DOHH2 (cell line): ENCODE results near the gene BICDL1.

Experiments
- H3F3A ChIP-seq: fragments of 200-600 bp; sonication (generic), shearing (Covaris generic); 2 replicates; pipeline ENCODE4 v1.6.0; 2016; ENCODE audit warnings: antibody characterized with exemption, mild to moderate bottlenecking; ENCODE audit not compliant: control insufficient read depth, insufficient read depth
- H3K27ac ChIP-seq: fragments of 200-600 bp; sonication (generic); 2 replicates; pipeline ENCODE4 v1.5.1; 2014; ENCODE audit warnings: low read depth, mild to moderate bottlenecking, low read length, moderate library complexity
- H3K27me3 ChIP-seq: fragments of 200-600 bp; sonication (generic); 2 replicates; pipeline ENCODE4 v1.6.1; 2014; ENCODE audit warnings: mild to moderate bottlenecking, low read length, mixed read lengths; ENCODE audit not compliant: control insufficient read depth
- H3K36me3 ChIP-seq: fragments of 200-600 bp; sonication (generic); 2 replicates; pipeline ENCODE4 v1.6.1; 2014; ENCODE audit warnings: mild to moderate bottlenecking, low read length, moderate library complexity, mixed read lengths; ENCODE audit not compliant: control insufficient read depth
- H3K4me1 ChIP-seq: fragments of 200-600 bp; sonication (generic); 2 replicates; pipeline ENCODE4 v1.6.1; 2014; ENCODE audit warnings: mild to moderate bottlenecking, low read length, mixed read lengths; ENCODE audit not compliant: control insufficient read depth
- H3K4me2 ChIP-seq: fragments of 200-600 bp; sonication (generic); 2 replicates; pipeline ENCODE4 v1.6.0; 2014; ENCODE audit warnings: mild to moderate bottlenecking, low read length, moderate library complexity
- H3K4me3 ChIP-seq: fragments of 200-600 bp; sonication (generic); 2 replicates; pipeline ENCODE4 v1.5.1; 2014; ENCODE audit warnings: mild to moderate bottlenecking, low read length, mixed read lengths
- H3K79me2 ChIP-seq: fragments of 200-600 bp; sonication (generic); 2 replicates; pipeline ENCODE4 v1.6.1; 2014; ENCODE audit warnings: mild to moderate bottlenecking, low read length, mixed read lengths; ENCODE audit not compliant: control insufficient read depth
- H3K9me2 ChIP-seq: fragments of 200-600 bp; sonication (generic); replicated peaks from 2 replicates; pipeline ENCODE4 v1.6.1; 2014; ENCODE audit warnings: mild to moderate bottlenecking, low read length, mixed read lengths; ENCODE audit not compliant: control insufficient read depth
- H3K9me3 ChIP-seq: fragments of 200-600 bp; sonication (generic); 2 replicates; pipeline ENCODE4 v1.6.1; 2014; ENCODE audit warnings: antibody characterized with exemption, low read length, mixed read lengths; ENCODE audit not compliant: control insufficient read depth, insufficient read depth
- H4K20me1 ChIP-seq: fragments of 200-600 bp; sonication (generic); 2 replicates; pipeline ENCODE4 v1.6.0; 2014; ENCODE audit warnings: low read depth, mild to moderate bottlenecking, antibody characterized with exemption, low read length, moderate library complexity; ENCODE audit not compliant: control insufficient read depth, insufficient read depth
- CTCF ChIP-seq: fragments of 200-600 bp; sonication (generic); IDR thresholded peaks from one replicate; pipeline ENCODE4 v1.5.1; 2014; ENCODE audit warnings: antibody characterized with exemption, mild to moderate bottlenecking, low read depth, low read length; ENCODE audit not compliant: poor library complexity, severe bottlenecking
- EZH2phosphoT487 ChIP-seq: fragments of 200-600 bp; sonication (generic); IDR thresholded peaks from 2 replicates; pipeline ENCODE4 v1.6.1; 2017; ENCODE audit warnings: borderline replicate concordance, mild to moderate bottlenecking, antibody characterized with exemption, low read length, moderate library complexity, mixed read lengths

BICDL1 gene

GRCh38 chr12:119957135-119957534 is 31.9 kb upstream of the BICDL1 start:
- no peak for TF ChIP-seq EZH2phosphoT487
- TF ChIP-seq CTCF, result no peak
- no peak overlapping the region for H3K4me3 ChIP-seq
- no peaks in the 10 kb centered on the region for H3K79me2 ChIP-seq
- no peaks in the 10 kb centered on the region for H3K36me3 ChIP-seq
- H3K9me2 ChIP-seq, result no peaks in the 10 kb centered on the region
- no peak overlapping the region for H3K27ac ChIP-seq
- H3K27me3 ChIP-seq, result no peaks in the 10 kb centered on the region
- H3F3A ChIP-seq, result no peaks in the 10 kb centered on the region
- H3K4me2 ChIP-seq, result no peak overlapping the region
- H3K4me1 ChIP-seq, result no peaks in the 10 kb centered on the region
- no peaks in the 10 kb centered on the region for H4K20me1 ChIP-seq
- H3K9me3 ChIP-seq, result 0 out of 2 replicates have a peak, but pooled peaks cover 11% of the 10 kb centered on the region

- TF ChIP-seq EZH2phosphoT487 (no peak), CTCF (no peak)
These were observed 29.6 kb upstream of the BICDL1 start for GRCh38 chr12:119959435-119959834.

GRCh38 chr12:119964123-119964522 is 24.9 kb upstream of the BICDL1 start:
- H3K4me3 ChIP-seq, result no peak overlapping the region
- no peak overlapping the region for H3K4me2 ChIP-seq
- no peak overlapping the region for H3K27ac ChIP-seq
- 0 out of 2 replicates have a peak, but pooled peaks cover 6% of the 10 kb centered on the region for H3K9me3 ChIP-seq
- H3K9me2 ChIP-seq, result no peaks in the 10 kb centered on the region
- H3K36me3 ChIP-seq, result no peaks in the 10 kb centered on the region
- TF ChIP-seq EZH2phosphoT487 (no peak), CTCF (no peak)
- peaks cover 3% of the 10 kb centered on the region; the same call in 1 of the 2 replicates for H3K27me3 ChIP-seq
- H3K79me2 ChIP-seq, result no peaks in the 10 kb centered on the region
- H4K20me1 ChIP-seq, result no peaks in the 10 kb centered on the region
- no peaks in the 10 kb centered on the region for H3K4me1 ChIP-seq
- no peaks in the 10 kb centered on the region for H3F3A ChIP-seq

More at GRCh38 chr12:119959435-119959834, 29.6 kb upstream of the BICDL1 start:
- Histone ChIP-seq H3K4me3 (no peak overlapping the region), H3K36me3 (no peaks in the 10 kb centered on the region), H3K27me3 (peaks cover 3% of the 10 kb centered on the region; the same call in 1 of the 2 replicates), H3K79me2 (no peaks in the 10 kb centered on the region), H3K27ac (no peak overlapping the region), H3K4me1 (no peaks in the 10 kb centered on the region), H4K20me1 (no peaks in the 10 kb centered on the region), H3K9me2 (no peaks in the 10 kb centered on the region), H3K9me3 (0 out of 2 replicates have a peak, but pooled peaks cover 11% of the 10 kb centered on the region), H3F3A (no peaks in the 10 kb centered on the region), H3K4me2 (no peak overlapping the region)
